Measurements from ENCODE around the gene PTPN5.
"Not testable (repeated sequence)": the region's sequence is repeated elsewhere in the genome, so short reads cannot be mapped to it uniquely, and the experiment has no call there.

Gene PTPN5

GRCh38 chr11:18691467-18692140 lies 100.0 kb downstream of the PTPN5 start:
- not testable (repeated sequence) for DNase-seq (ENCODE audit: low read depth in 4 of 4, low spot score in 1 of 4)

GRCh38 chr11:18684267-18684666 lies 107.3 kb downstream of the PTPN5 start:
- DNase-seq (ENCODE audit: low read depth in 4 of 4, low spot score in 1 of 4), result no peak

- DNase-seq (ENCODE audit: low read depth in 4 of 4, low spot score in 1 of 4), result no peak
Measured at GRCh38 chr11:18682466-18682865, 109.1 kb downstream of the PTPN5 start.

- not testable (repeated sequence) for DNase-seq (ENCODE audit: low read depth in 4 of 4, low spot score in 1 of 4)
Measured at GRCh38 chr11:18681949-18682348, 109.6 kb downstream of the PTPN5 start.

Data from stimulated activated CD4-positive, alpha-beta T cell treated with anti-CD3 and anti-CD28 coated beads, Interleukin-1b, Interleukin-23, amount 100 ng/mL, for 24 hours (primary cell).